Parathyroid adenoma (tissue), 2 donors: ENCODE data around the gene LRRC8E.

Experiments
- H2AFZ ChIP-seq: fragments of 300-600 bp; sonication (generic); one replicate; pipeline ENCODE4 v1.7.0; 2017; ENCODE audit warnings: antibody characterized with exemption, mild to moderate bottlenecking
- H3K27ac ChIP-seq: fragments of 300-600 bp; sonication (generic); one replicate; pipeline ENCODE4 v1.7.0; 2017
- H3K27me3 ChIP-seq: fragments of 300-600 bp; sonication (generic); one replicate; pipeline ENCODE4 v1.7.0; 2017; ENCODE audit warnings: low read length; ENCODE audit not compliant: control insufficient read depth, insufficient read depth
- H3K36me3 ChIP-seq: fragments of 300-600 bp; sonication (generic); one replicate; pipeline ENCODE4 v1.7.0; 2017; ENCODE audit warnings: low read length; ENCODE audit not compliant: control insufficient read depth, insufficient read depth
- H3K4me1 ChIP-seq: fragments of 300-600 bp; sonication (generic); one replicate; pipeline ENCODE4 v1.7.0; 2017; ENCODE audit warnings: control low read depth
- H3K4me2 ChIP-seq: fragments of 300-600 bp; sonication (generic); one replicate; pipeline ENCODE4 v1.7.0; 2017; ENCODE audit warnings: low read length
- H3K4me3 ChIP-seq: fragments of 300-600 bp; sonication (generic); one replicate; pipeline ENCODE4 v1.7.0; 2017; ENCODE audit warnings: low read depth, low read length
- H3K79me2 ChIP-seq: fragments of 300-600 bp; sonication (generic); one replicate; pipeline ENCODE4 v1.7.0; 2017; ENCODE audit warnings: control low read depth
- H3K9ac ChIP-seq: fragments of 300-600 bp; sonication (generic); one replicate; pipeline ENCODE4 v1.7.0; 2017; ENCODE audit warnings: mild to moderate bottlenecking
- H3K9me3 ChIP-seq: fragments of 300-600 bp; sonication (generic); one replicate; pipeline ENCODE4 v1.7.0; 2017; ENCODE audit warnings: low read length; ENCODE audit not compliant: control insufficient read depth
- TF ChIP-seq, protein P1 (sequence below): fragments of 300-600 bp; sonication (generic); IDR thresholded peaks from one replicate; pipeline ENCODE4 v1.7.0; 2017; ENCODE audit warnings: antibody characterized with exemption, mild to moderate bottlenecking
- donor health status: primary hyperparathyroidism.

LRRC8E gene

DNA sequence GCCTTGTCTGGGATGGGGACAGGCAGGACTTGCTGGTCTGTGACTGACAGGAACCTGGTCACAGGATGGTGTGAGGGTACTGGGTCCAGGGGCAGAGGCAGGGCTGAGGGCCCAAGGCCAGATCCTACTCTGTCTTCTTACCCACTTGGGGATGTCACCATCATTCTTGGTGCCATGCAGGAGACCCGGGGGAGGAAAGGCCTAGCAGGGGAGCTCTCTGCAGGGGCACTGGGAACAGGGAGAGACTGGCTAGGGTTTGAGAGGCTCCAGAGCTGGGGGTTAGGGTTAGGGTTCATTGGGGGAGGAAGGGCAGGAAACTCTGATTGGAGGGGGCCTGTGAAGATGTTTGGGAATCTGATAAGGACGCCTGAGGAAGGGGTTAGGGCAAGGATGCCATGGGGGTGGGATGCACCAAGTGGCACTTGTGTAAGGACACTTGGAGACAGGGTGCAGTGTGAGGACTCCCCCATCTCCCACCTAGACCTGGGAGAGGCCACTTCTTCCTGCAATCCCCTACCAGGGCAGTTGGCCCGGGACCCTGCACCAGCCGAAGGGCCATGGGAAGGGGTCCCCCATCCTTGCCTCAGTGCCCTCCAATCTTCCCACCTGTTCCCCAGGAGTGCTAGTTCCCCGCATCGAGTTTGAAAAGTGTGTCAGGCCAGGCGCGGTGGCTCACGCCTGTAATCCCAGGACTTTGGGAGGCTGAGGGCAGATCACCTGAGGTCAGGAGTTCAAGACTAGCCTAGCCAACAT is 21.0 kb upstream of the LRRC8E start:
- H3K4me1 ChIP-seq: peaks cover 8% of the 10 kb centered on the region

DNA sequence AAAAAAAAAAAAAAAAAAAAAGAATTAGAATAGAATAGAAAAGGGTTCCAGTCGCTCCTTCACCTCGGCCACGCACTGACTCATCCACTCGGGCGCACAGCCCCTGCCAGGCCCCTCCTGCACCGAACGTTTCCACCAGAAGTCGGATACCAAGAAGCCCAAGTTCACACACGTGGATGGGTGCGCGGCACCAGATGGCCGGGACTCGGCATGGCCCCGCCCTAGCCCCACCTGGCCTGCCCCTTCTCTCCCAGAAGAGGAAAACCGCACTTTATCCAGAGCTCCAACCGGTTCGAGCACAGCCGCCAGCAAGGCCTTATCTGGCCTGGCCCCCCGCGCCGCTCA is 20.0 kb upstream of the LRRC8E start:
- Histone ChIP-seq H3K27me3 (no peaks in the 10 kb centered on the region), H3K27ac (no peak overlapping the region), H3K9me3 (no peaks in the 10 kb centered on the region), H3K4me2 (peak overlapping the region; percentile 96), H2AFZ (no peak overlapping the region), H3K4me1 (peaks cover 8% of the 10 kb centered on the region), H3K79me2 (no peaks in the 10 kb centered on the region), H3K4me3 (peak overlapping the region; percentile 63), H3K9ac (no peak overlapping the region), H3K36me3 (no peaks in the 10 kb centered on the region)
- TF ChIP-seq, protein P1, sequence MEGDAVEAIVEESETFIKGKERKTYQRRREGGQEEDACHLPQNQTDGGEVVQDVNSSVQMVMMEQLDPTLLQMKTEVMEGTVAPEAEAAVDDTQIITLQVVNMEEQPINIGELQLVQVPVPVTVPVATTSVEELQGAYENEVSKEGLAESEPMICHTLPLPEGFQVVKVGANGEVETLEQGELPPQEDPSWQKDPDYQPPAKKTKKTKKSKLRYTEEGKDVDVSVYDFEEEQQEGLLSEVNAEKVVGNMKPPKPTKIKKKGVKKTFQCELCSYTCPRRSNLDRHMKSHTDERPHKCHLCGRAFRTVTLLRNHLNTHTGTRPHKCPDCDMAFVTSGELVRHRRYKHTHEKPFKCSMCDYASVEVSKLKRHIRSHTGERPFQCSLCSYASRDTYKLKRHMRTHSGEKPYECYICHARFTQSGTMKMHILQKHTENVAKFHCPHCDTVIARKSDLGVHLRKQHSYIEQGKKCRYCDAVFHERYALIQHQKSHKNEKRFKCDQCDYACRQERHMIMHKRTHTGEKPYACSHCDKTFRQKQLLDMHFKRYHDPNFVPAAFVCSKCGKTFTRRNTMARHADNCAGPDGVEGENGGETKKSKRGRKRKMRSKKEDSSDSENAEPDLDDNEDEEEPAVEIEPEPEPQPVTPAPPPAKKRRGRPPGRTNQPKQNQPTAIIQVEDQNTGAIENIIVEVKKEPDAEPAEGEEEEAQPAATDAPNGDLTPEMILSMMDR: no peak

More for the DNA sequence above, 21.0 kb upstream of the LRRC8E start:
- no peaks in the 10 kb centered on the region for H3K79me2 ChIP-seq
- H3K9ac ChIP-seq: no peak overlapping the region
- TF ChIP-seq, protein P1: no peak
- H3K27me3 ChIP-seq: no peaks in the 10 kb centered on the region
- H2AFZ ChIP-seq: no peak overlapping the region
- no peak overlapping the region for H3K27ac ChIP-seq
- no peak overlapping the region for H3K4me3 ChIP-seq
- H3K9me3 ChIP-seq: no peaks in the 10 kb centered on the region
- H3K4me2 ChIP-seq: no peak overlapping the region
- no peaks in the 10 kb centered on the region for H3K36me3 ChIP-seq

DNA sequence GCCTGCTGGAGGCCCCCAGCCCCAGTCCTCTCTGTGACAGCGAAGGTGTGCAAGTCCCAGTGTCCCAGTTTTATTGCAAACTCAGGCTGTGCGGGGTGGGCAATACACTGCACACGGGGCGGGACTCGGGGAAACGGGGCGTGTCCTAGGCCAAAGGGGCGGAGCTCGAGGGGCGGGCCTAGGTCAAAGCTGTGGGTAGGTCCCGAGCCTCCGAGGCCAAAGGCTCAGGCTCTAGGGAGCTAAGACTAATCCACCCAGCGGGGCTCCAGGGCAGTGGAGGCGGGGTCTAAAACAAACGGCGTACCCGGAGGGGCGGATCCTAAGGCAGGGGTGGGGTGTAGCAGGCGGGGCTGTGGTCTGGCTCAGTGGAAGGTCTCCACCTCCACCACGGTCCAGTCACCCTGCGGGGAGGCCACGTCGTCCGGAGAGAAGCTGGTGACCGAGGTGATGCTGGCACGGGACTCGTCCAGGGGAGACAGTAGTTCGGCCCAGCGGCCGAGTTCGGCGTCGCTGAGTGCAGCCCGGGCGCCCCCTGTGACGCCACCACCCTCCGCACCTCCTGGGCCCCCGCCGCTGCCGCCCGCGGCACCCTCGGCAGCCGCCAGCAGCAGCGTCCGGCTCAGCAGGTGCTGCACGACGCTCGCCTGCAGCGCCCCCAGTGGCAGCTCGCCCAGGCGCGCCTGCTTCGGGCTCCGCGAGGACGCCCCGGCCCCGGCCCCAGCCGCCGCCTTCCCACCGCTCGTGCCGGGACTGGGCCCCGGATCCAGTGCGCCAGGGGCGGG is 19.4 kb upstream of the LRRC8E start:
- TF ChIP-seq, protein P1: peak; percentile 75
- Histone ChIP-seq H3K4me3 (peak overlapping the region; percentile 63), H3K9ac (no peak overlapping the region), H2AFZ (peak overlapping the region; percentile 81), H3K79me2 (no peaks in the 10 kb centered on the region), H3K27ac (peak overlapping the region; percentile 67), H3K9me3 (no peaks in the 10 kb centered on the region), H3K36me3 (no peaks in the 10 kb centered on the region), H3K27me3 (no peaks in the 10 kb centered on the region), H3K4me1 (peaks cover 8% of the 10 kb centered on the region), H3K4me2 (peak overlapping the region; percentile 96)

DNA sequence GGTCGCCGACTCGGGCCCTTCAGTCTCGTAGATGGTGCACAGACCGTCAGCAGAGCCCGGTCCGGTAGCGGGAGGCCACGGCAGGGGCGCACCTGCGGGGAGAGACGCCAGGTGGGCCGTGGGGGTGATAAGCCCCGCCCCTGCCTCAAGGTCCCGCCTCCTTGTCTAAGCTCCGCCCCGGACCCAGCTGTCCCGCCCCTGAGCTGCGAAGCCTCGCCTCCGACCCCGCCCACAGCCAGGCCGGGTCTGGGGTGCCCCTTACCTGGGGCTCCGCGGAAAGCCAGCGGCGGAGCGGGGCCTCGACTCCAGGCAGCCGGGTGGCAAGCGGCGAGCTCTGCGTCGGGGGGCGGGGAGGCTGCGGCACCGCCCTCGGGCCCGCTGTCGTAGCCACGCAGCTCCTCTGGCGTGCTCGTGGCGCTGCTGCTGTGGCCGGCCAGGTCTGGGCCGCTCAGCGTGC is 18.8 kb upstream of the LRRC8E start:
- TF ChIP-seq, protein P1: no peak
- peaks cover 8% of the 10 kb centered on the region for H3K4me1 ChIP-seq
- H3K27ac ChIP-seq: peak overlapping the region; percentile 67
- H3K27me3 ChIP-seq: no peaks in the 10 kb centered on the region
- no peaks in the 10 kb centered on the region for H3K79me2 ChIP-seq
- H3K9me3 ChIP-seq: no peaks in the 10 kb centered on the region
- no peak overlapping the region for H3K9ac ChIP-seq
- H3K4me3 ChIP-seq: peak overlapping the region; percentile 55
- H2AFZ ChIP-seq: peak overlapping the region; percentile 81
- no peaks in the 10 kb centered on the region for H3K36me3 ChIP-seq
- peak overlapping the region; percentile 96 for H3K4me2 ChIP-seq
